Forelimb muscle (tissue), 1 donor: ENCODE measurements around the gene INPP4A. TPM values are rescaled to one million over a fixed set of nuclear protein-coding genes. Genes with fewer than 3 reads are reported as not detected.

Source experiments
- DNase-seq: peaks from one replicate; pipeline ENCODE4 v3.0.0-alpha.2; 2013; ENCODE audit warnings: low read depth
- polyA plus RNA-seq: library from polyadenylated mRNA; unstranded; fragments of 120-200 nt; gene quantifications from one replicate; pipeline ENCODE4 v1.2.1, GENCODE V29; 2013; ENCODE audit not compliant: insufficient read length

INPP4A gene
- polyA plus RNA-seq, 1 donor = 11.1 TPM

DNA sequence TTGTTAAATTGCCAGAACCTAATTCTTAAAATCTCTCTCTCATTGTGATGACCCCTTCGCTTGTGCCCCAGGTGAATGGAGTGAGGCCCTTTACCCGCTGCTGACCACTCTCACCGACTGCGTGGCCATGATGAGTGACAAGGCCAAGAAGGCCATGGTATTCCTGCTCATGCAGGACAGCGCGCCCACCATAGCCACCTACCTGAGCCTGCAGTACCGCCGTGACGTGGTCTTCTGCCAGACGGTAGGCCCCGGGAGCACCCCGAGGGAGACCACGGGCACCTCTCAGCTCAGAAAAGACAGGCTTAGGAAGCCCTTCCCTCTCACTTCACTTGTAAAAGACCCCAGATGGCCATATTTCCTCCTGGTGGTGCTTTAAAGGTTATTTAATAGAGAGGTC lies 118.7 kb downstream of the INPP4A start:
- no peak for DNase-seq

DNA sequence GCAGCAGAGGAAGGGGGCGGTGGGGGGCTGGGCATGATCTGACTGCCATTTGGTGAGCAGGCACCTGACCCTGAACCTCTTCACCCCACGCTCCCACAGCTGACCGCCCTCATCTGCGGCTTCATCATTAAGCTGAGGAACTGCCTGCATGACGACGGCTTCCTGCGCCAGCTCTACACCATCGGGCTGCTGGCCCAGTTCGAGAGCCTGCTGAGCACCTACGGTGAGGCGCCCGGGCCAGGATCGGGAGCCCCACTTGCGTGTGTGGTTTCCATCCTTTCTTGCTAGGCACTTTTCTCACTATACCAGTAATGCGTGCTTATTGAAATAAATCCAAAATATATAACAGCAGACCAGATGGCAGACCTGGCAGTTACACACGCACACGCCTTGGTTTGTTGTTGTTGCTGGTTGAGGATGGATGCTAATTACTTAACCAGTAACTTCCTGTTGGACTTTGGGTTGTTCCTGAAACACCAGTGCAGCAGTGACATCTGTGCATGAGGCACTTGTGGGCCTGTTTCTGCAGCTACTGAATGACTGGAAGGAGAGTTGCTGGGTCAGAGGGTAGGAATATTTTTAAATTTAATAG lies 120.0 kb downstream of the INPP4A start:
- no peak for DNase-seq

- DNase-seq = no peak
These were observed 120.7 kb downstream of the INPP4A start for GRCh38 chr2:98565286-98565860.

- no peak for DNase-seq
These were observed 121.3 kb downstream of the INPP4A start for GRCh38 chr2:98565941-98566340.

GRCh38 chr2:98568161-98568956 lies 123.7 kb downstream of the INPP4A start:
- DNase-seq = no peak

- DNase-seq = no peak
These were observed 124.6 kb downstream of the INPP4A start for GRCh38 chr2:98569197-98569793.

GRCh38 chr2:98569915-98570314 lies 125.3 kb downstream of the INPP4A start:
- DNase-seq = no peak

GRCh38 chr2:98570356-98570755 lies 125.7 kb downstream of the INPP4A start:
- DNase-seq = no peak

GRCh38 chr2:98571121-98571701 lies 126.6 kb downstream of the INPP4A start:
- no peak for DNase-seq

DNA sequence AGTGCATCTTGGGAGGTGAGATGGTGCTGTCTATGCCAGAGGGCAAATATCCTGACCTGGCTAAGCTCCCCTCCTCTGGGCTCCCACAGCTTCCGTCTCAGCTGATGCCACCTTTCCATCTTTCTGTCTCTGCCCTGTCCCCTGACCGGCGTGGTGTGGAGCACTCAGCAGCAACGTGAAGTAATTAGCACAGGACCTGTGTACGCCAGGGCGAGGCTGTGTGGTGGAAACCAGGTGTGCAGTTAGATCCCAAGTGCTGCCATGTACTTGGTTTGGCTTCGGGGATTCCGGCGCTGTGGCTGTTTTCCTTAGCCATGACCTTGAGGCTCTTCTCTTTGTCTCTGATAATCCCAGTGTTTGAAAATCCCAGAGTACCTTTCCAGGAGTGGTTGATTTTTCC lies 127.1 kb downstream of the INPP4A start:
- no peak for DNase-seq

DNA sequence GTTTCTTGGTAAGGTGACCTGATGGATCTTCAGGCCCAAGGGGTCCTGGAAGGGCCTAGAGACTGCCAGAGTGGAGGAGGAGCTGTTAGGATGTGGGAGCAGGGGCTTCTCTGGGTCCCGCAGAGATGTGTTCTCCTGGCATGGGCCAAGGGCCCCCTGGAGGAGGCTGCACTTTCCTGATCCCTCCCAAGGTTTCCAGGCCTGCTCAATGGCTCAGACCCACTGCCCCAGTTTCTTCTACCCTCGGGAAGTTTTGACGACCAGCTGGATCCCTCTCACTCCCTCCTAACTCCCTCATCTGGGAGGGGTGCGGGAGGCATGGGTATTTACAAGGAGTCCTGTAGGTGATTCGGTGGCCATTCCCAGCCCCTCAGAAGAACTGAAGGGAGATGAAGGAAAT lies 127.6 kb downstream of the INPP4A start:
- no peak for DNase-seq

DNA sequence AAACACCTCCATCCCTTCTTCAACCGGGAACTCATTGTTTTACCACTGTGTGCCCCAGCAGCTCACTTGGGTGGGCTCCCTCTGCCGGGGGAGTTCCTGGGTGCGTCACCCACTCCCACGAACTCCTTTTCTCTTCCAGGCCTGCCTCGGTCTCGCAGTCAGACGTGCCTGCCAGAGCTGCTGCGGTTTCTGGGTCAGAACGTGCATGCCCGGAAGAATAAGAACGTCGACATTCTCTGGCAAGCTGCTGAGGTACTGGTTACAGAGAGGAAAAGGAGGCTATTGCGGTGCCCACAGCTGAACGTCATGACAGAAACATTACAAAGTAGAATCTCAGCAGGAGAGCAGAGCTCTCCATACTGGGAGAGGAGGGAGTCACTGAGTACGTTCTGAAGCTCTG lies 128.0 kb downstream of the INPP4A start:
- DNase-seq = no peak

DNA sequence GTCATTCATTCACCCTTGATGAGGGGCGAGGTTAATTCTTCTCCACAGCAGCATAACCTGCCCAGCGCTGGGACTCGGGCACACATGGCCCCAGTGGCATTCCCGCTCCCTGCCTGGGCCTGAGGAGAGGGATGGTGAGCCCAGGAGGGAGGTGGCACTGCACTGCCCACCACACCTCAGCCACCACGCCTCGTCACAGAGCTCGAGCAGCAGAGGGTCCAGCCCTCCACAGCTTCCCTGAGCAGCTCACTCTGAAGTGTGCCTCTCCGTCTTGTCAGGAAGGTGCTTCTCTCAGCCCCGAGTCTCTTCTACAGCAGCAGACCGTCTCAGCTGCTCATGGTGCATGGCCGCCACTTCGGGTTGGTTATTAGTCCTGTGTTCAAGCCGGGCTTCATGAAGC lies 128.8 kb downstream of the INPP4A start:
- no peak for DNase-seq

- DNase-seq = no peak
These were observed 132.1 kb downstream of the INPP4A start for GRCh38 chr2:98576666-98577312.

DNA sequence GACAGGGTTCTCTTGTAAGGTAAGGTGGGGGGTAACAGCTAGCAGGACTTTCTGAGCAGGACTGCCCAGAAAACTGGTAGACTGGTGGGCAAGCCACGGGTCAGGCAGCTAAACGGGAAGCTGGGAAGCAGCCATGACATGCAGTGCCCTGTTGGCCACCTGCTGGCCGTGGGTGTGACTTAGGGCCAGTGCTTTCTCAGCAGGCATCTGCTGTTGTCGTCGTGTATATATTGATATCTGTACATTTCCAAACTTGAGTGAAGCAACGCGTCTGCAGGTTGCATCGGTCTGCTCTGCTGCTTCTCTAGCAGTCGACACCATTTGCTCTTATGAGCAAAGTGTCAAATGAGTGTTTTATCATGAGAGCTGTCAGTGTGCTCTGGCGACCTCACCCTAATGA lies 132.7 kb downstream of the INPP4A start:
- no peak for DNase-seq

DNA sequence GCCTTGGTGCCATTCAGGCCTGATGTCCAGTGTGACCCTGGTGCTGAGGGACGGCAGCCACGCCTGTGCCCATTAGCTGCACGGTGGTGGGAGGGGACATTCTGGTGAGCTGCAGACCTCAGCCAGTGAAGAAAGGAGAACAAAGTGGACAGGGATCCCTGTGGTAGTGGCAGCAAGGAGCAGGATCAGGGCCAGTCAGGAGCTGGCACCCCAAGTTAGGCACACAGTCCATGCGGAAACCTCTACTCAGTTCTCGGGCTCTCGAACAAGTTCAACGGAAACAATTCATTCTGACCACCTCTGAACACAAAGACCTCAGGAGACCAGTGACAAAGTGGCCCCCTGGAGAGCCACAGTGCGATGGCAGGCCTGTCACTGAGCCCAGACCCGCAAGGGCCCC lies 133.6 kb downstream of the INPP4A start:
- DNase-seq = no peak

DNA sequence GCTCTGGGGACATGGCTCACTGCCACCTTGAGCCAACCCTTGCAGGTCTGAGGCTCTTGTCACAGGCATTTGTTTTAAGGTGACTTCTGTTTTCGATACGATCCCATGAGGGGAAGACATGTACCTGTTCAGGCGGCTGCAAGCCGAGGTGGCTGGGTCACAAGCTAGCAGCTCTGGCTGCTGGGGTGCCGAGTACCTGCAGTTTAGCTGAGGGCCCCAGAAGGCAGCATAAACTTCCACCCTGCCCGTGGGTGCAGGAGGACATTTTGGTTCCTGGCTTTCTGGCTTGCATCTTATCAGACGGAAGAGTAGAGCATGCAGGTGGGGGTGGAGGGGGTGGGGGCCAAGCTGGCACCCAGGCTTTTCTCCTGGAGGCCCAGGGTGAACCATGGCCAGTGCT lies 135.3 kb downstream of the INPP4A start:
- DNase-seq = no peak

GRCh38 chr2:98580656-98581284 lies 136.1 kb downstream of the INPP4A start:
- no peak for DNase-seq

GRCh38 chr2:98582523-98582922 lies 137.9 kb downstream of the INPP4A start:
- no peak for DNase-seq

DNA sequence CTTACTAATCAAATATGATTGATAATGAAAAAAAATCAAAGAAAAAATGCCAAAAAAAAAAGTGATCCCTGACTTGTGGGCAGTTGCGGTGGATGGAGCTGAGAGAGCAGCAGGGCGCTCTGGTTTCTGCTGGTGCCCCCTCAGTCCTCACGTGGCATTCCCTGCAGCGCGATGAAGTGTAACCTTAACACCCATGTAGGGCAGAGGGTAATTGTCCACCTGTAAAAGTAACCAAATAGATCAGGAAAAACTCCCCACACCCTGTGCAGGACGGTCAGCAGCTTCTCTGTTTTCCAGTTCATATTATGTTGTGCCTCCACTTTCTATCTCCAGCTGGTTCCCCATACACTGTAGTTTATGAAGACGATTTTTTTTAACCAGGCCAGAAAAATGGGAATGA lies 138.6 kb downstream of the INPP4A start:
- DNase-seq = no peak

- DNase-seq = no peak
These were observed 139.4 kb downstream of the INPP4A start for GRCh38 chr2:98583816-98584618.
